Nephron progenitor cell (in vitro differentiated cells): ENCODE data around the gene SDR42E1.

Experiments used
- DNase-seq: peaks from one replicate; pipeline ENCODE4 v3.0.0; 2021
- H3K27ac Mint-ChIP-seq: 2 replicates; pipeline ENCODE4 v1.8.0; 2021; ENCODE audit warnings: mild to moderate bottlenecking, moderate library complexity, mixed read lengths
- H3K27me3 Mint-ChIP-seq: 2 replicates; pipeline ENCODE4 v1.8.0; 2021; ENCODE audit warnings: mild to moderate bottlenecking, low read depth, mixed read lengths; ENCODE audit not compliant: poor library complexity
- H3K36me3 Mint-ChIP-seq: 2 replicates; pipeline ENCODE4 v1.8.0; 2021; ENCODE audit warnings: low read depth, mixed read lengths
- H3K4me1 Mint-ChIP-seq: 2 replicates; pipeline ENCODE4 v1.8.0; 2021; ENCODE audit warnings: mixed read lengths
- H3K4me3 Mint-ChIP-seq: 2 replicates; pipeline ENCODE4 v1.8.0; 2021; ENCODE audit warnings: mild to moderate bottlenecking, moderate library complexity, mixed read lengths
- H3K9me3 Mint-ChIP-seq: 2 replicates; pipeline ENCODE4 v1.8.0; 2021; ENCODE audit warnings: mild to moderate bottlenecking, moderate library complexity, mixed read lengths
- TF ChIP-seq, protein P1 (sequence below): fragments of 200-600 bp; sonication (generic); IDR thresholded peaks from 2 replicates; pipeline ENCODE4 v1.5.0; 2021; ENCODE audit warnings: antibody characterized with exemption

The SDR42E1 gene

DNA sequence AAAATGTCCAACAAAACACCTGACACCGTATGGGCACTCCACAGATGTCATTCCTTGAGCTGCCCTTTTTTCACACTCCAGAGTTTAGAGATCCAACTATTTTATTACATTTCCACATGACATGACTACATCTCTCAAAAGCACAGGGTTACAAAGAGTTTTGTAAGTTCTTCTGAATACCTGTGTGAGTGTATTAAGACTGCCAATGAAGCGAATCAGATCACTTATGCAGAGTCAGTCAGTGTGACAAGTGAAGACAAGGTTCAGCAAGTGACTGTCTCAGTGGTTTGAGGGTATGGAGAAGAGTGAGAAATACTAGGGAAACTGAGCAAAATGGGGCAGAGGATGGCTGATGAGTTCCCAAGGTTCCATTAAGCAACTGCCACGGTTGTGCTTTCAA is 8.4 kb downstream of the SDR42E1 start:
- Mint-ChIP-seq H3K4me1 (no peaks in the 10 kb centered on the region), H3K36me3 (no peaks in the 10 kb centered on the region), H3K27ac (no peak overlapping the region), H3K4me3 (no peak overlapping the region), H3K9me3 (peaks cover 3% of the 10 kb centered on the region), H3K27me3 (peaks cover 3% of the 10 kb centered on the region)
- no peak for DNase-seq
- TF ChIP-seq, protein P1, sequence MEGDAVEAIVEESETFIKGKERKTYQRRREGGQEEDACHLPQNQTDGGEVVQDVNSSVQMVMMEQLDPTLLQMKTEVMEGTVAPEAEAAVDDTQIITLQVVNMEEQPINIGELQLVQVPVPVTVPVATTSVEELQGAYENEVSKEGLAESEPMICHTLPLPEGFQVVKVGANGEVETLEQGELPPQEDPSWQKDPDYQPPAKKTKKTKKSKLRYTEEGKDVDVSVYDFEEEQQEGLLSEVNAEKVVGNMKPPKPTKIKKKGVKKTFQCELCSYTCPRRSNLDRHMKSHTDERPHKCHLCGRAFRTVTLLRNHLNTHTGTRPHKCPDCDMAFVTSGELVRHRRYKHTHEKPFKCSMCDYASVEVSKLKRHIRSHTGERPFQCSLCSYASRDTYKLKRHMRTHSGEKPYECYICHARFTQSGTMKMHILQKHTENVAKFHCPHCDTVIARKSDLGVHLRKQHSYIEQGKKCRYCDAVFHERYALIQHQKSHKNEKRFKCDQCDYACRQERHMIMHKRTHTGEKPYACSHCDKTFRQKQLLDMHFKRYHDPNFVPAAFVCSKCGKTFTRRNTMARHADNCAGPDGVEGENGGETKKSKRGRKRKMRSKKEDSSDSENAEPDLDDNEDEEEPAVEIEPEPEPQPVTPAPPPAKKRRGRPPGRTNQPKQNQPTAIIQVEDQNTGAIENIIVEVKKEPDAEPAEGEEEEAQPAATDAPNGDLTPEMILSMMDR = no peak

DNA sequence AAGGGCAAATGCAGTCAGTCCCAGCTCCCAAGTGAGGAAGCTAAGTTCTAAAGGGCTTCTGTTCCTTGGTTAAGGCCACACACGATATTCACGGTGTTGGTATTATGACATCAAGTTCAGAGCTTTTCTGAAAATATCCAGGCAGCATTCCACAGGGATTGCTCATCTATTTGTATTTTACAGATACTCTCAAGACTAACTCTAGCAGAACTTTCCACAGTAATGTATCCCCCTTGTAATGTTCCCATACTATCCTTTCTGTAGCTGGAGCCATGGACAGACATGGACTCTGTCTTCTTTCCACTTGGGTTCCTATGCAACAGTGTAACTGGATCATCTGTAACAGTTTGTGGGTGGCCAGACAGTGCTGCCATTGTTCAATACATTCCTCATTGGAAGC is 13.5 kb downstream of the SDR42E1 start:
- TF ChIP-seq, protein P1 = no peak
- H3K4me1 Mint-ChIP-seq = no peaks in the 10 kb centered on the region
- H3K9me3 Mint-ChIP-seq = no peaks in the 10 kb centered on the region
- H3K4me3 Mint-ChIP-seq = no peak overlapping the region
- H3K27me3 Mint-ChIP-seq = peaks cover 2% of the 10 kb centered on the region
- H3K36me3 Mint-ChIP-seq = no peaks in the 10 kb centered on the region
- DNase-seq = no peak
- no peak overlapping the region for H3K27ac Mint-ChIP-seq

DNA sequence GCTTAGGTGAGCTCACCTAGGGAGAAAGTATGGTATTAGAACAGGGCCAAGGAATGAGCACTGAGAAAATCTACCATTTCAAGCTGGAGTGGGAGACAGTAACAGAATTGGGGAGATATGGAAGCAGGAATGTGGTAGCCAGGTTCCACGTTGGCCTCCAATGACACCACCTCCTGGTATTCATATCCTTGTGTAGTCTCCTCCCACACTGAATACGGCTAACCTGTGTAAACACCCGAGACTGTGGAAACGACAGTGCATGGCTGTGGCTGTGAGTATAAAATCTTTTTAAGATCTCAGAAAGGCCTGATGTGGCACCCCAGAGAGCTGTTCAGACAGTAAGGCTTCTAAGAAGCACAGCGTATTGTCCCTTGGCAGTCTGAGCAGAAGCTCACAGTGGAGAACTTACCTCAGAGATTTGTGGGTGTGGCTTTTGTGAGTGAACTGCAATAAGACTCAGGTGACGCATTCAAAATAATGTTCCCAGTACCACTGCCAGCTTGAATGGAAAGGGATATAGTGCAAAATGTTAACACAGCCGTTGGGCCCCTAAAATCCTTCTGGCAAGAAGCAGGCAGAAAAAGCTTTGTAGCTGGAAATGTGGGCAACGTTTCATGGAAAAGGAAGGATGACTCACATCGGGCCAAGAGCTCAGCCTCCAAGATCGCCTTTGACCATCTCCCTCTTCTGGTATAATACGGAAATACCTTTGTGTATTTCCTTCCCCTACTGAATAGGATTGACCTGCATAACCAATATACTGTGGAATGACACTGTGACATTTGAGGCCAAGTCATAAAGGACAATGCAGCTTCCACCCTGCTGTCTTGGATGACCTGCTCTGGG is 14.4 kb downstream of the SDR42E1 start:
- no peak for DNase-seq
- Mint-ChIP-seq H3K27me3 (peaks cover 2% of the 10 kb centered on the region), H3K36me3 (no peaks in the 10 kb centered on the region), H3K27ac (no peak overlapping the region), H3K4me3 (no peak overlapping the region), H3K4me1 (no peaks in the 10 kb centered on the region), H3K9me3 (no peaks in the 10 kb centered on the region)
- TF ChIP-seq, protein P1 = no peak

DNA sequence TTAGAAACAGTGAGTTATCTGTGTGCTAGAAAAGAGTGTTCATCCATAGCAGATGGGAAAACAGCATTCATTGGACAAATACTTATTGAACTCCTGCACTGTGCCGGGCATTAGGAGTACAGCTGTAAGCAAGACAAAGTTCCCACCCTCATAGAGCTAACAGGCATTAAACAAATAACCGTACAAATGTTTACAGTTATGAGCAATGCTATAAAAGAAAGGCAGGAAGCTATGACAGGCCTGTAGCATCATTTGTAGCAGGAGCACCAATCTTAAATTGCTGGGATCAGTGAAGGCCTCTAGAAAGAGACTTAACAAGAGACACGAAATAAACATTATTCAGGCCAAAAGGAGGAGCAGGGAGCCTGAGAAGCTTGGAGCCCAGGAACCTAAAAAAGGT is 15.6 kb downstream of the SDR42E1 start:
- no peaks in the 10 kb centered on the region for H3K9me3 Mint-ChIP-seq
- H3K27me3 Mint-ChIP-seq = peaks cover 2% of the 10 kb centered on the region
- no peak overlapping the region for H3K27ac Mint-ChIP-seq
- H3K4me3 Mint-ChIP-seq = no peak overlapping the region
- DNase-seq = no peak
- no peaks in the 10 kb centered on the region for H3K4me1 Mint-ChIP-seq
- no peaks in the 10 kb centered on the region for H3K36me3 Mint-ChIP-seq
- TF ChIP-seq, protein P1 = no peak

DNA sequence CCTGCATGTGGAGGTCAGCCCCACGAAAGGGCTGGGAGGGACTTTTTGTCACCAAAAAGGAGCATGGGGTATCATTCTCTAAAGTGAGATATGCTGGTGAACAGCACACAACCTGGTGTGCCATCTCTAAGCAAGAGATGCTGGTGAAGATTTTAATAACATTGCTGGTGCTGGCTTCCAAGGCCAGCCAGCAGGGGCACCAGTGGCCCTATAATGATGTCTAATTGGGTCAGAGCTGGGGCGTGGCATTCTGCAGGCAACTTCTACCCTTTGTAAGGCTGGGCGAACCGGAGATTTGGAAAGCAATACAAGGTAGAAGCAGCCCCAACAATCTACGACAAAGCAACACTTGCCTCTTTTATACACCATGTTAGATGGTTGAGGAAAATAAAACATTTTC is 16.8 kb downstream of the SDR42E1 start:
- Mint-ChIP-seq H3K27ac (no peak overlapping the region), H3K27me3 (peaks cover 2% of the 10 kb centered on the region), H3K4me3 (no peak overlapping the region), H3K9me3 (no peaks in the 10 kb centered on the region), H3K36me3 (no peaks in the 10 kb centered on the region), H3K4me1 (no peaks in the 10 kb centered on the region)
- no peak for DNase-seq
- TF ChIP-seq, protein P1 = no peak

DNA sequence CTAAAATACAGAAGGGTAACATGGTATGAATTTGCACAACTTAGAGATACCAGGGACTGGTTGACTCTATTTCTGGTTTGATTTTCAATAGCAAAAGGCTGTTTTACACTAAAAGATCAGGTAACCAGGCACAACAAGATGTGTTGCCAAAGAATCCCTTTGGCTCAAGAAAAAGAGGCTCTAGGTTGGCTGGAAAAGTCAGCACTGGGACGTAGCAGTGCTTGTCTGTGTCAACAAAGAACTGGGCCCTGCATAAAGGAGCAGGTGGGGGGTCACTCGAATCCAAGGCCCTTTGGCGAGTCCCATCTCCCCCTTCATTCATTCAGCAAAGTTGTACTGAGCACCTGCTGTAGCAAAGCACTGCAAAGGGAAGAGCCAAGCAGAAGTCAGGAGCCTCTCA is 18.4 kb downstream of the SDR42E1 start:
- Mint-ChIP-seq H3K36me3 (no peaks in the 10 kb centered on the region), H3K4me1 (no peaks in the 10 kb centered on the region), H3K27me3 (peaks cover 2% of the 10 kb centered on the region), H3K4me3 (no peak overlapping the region), H3K9me3 (no peaks in the 10 kb centered on the region), H3K27ac (no peak overlapping the region)
- TF ChIP-seq, protein P1 = no peak
- no peak for DNase-seq
